Activated B cell treated with CpG ODN at 0.5 μM for 24 hours (primary cell): ENCODE measurements around the gene TMEM232. TPM values are rescaled to one million over a fixed set of nuclear protein-coding genes. Genes with fewer than 3 reads are reported as not detected.
"Not testable (repeated sequence)": the region's sequence is repeated elsewhere in the genome, so short reads cannot be mapped to it uniquely, and the experiment has no call there.

Source experiments
- ATAC-seq: fragments of 200-7000 bp; cut with Tn5 transposase; one replicate; pipeline ENCODE4 v1.10.0; 2021; ENCODE audit warnings: low read depth, mild to moderate bottlenecking, moderate library complexity
- CTCF ChIA-PET: fragments of 350-600 bp; sonication (Branson Sonifier 250); formaldehyde crosslinking; loops from one replicate; lab custom pipeline; 2021; ENCODE audit warnings: antibody characterized with exemption; lab: Charles Lee
- POLR2A ChIA-PET: fragments of 350-600 bp; sonication (Branson Sonifier 250); formaldehyde crosslinking; loops from one replicate; lab custom pipeline; 2021; ENCODE audit warnings: antibody characterized with exemption; lab: Charles Lee
- DNase-seq: peaks from one replicate; pipeline ENCODE4 v3.0.0; 2022
- H3K27ac Mint-ChIP-seq: one replicate; pipeline ENCODE4 v1.8.0; 2020; ENCODE audit warnings: mixed read lengths
- H3K27me3 Mint-ChIP-seq: one replicate; pipeline ENCODE4 v1.8.0; 2021; ENCODE audit warnings: mixed read lengths
- H3K36me3 Mint-ChIP-seq: one replicate; pipeline ENCODE4 v1.8.0; 2021; ENCODE audit warnings: low read depth, mixed read lengths
- H3K4me1 Mint-ChIP-seq: one replicate; pipeline ENCODE4 v1.8.0; 2021; ENCODE audit warnings: mixed read lengths
- H3K4me3 Mint-ChIP-seq: one replicate; pipeline ENCODE4 v1.8.0; 2020; ENCODE audit warnings: mild to moderate bottlenecking, mixed read lengths
- H3K9me3 Mint-ChIP-seq: one replicate; pipeline ENCODE4 v1.8.0; 2020; ENCODE audit warnings: mixed read lengths
- intact Hi-C: fragments of 100-400 bp; cut with micrococcal nuclease; formaldehyde crosslinking; loops from one replicate; pipeline ENCODE4 v1.15.1; 2024
- total RNA-seq: library from RNA; stranded (reverse); gene quantifications from 2 replicates; pipeline ENCODE4 v1.2.3, GENCODE V29; 2022
- TF ChIP-seq, protein P1 (sequence below): fragments of 200-600 bp; IDR thresholded peaks from one replicate; pipeline ENCODE4 v1.8.0; 2022; ENCODE audit warnings: antibody characterized with exemption, mild to moderate bottlenecking

Gene TMEM232
- total RNA-seq, 1 donor from 2014 or later: 2.8 TPM

DNA sequence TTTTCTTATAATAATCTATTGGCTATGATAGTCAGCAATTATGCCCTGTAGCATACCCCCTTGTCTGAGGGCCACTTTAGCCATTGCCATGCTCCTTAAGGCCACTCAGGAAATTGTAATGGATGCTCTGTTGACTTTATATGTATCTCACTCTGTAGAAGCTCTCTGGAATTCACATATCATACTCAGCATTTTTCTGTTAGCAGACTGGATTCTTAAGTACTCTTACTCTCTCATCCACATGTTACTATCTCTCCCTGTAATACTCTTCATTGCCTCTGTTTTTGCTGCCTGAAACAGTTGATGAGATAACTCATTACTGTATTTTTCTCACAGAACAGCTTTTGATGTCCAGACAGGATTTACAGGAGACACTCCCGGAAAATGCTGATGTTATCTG is 24.2 kb downstream of the TMEM232 start:
- no peak overlapping the region for H3K27ac Mint-ChIP-seq
- H3K9me3 Mint-ChIP-seq: no peaks in the 10 kb centered on the region
- no peak overlapping the region for H3K4me3 Mint-ChIP-seq
- POLR2A ChIA-PET: no interaction called here
- H3K4me1 Mint-ChIP-seq: no peaks in the 10 kb centered on the region
- CTCF ChIA-PET: no interaction called here
- H3K36me3 Mint-ChIP-seq: no peaks in the 10 kb centered on the region
- no peaks in the 10 kb centered on the region for H3K27me3 Mint-ChIP-seq
- DNase-seq (no peak), ATAC-seq (no peak)
- TF ChIP-seq, protein P1, sequence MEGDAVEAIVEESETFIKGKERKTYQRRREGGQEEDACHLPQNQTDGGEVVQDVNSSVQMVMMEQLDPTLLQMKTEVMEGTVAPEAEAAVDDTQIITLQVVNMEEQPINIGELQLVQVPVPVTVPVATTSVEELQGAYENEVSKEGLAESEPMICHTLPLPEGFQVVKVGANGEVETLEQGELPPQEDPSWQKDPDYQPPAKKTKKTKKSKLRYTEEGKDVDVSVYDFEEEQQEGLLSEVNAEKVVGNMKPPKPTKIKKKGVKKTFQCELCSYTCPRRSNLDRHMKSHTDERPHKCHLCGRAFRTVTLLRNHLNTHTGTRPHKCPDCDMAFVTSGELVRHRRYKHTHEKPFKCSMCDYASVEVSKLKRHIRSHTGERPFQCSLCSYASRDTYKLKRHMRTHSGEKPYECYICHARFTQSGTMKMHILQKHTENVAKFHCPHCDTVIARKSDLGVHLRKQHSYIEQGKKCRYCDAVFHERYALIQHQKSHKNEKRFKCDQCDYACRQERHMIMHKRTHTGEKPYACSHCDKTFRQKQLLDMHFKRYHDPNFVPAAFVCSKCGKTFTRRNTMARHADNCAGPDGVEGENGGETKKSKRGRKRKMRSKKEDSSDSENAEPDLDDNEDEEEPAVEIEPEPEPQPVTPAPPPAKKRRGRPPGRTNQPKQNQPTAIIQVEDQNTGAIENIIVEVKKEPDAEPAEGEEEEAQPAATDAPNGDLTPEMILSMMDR: no peak
- intact Hi-C loops: no loop called here

DNA sequence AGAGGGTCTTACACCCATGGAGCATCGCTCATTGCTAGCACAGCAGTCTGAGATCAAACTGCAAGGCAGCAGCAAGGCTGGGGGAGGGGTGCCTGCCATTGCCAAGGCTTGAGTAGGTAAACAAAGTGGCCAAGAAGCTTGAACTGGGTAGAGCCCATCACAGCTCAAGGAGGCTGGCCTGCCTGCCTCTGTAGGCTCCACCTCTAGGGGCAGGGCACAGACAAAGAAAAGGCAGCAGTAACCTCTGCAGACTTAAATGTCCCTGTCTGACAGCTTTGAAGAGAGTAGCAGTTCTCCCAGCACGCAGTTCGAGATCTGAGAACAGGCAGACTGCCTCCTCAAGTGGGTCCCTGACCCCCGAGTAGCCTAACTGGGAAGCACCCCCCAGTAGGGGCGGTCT is 33.8 kb downstream of the TMEM232 start:
- H3K9me3 Mint-ChIP-seq, POLR2A ChIA-PET, H3K36me3 Mint-ChIP-seq, H3K4me1 Mint-ChIP-seq, DNase-seq, CTCF ChIA-PET, ATAC-seq, intact Hi-C loops, H3K4me3 Mint-ChIP-seq, H3K27ac Mint-ChIP-seq, H3K27me3 Mint-ChIP-seq: not testable (repeated sequence)

GRCh38 chr5:110690587-110690986 is 35.9 kb downstream of the TMEM232 start:
- H3K27me3 Mint-ChIP-seq, DNase-seq, intact Hi-C loops, H3K36me3 Mint-ChIP-seq, H3K9me3 Mint-ChIP-seq, CTCF ChIA-PET, H3K27ac Mint-ChIP-seq, H3K4me1 Mint-ChIP-seq, ATAC-seq, POLR2A ChIA-PET, H3K4me3 Mint-ChIP-seq: not testable (repeated sequence)

GRCh38 chr5:110687485-110687884 is 39.0 kb downstream of the TMEM232 start:
- Mint-ChIP-seq H3K4me3 (no peak overlapping the region), H3K27ac (no peak overlapping the region), H3K9me3 (no peaks in the 10 kb centered on the region), H3K27me3 (no peaks in the 10 kb centered on the region), H3K4me1 (no peaks in the 10 kb centered on the region), H3K36me3 (no peaks in the 10 kb centered on the region)
- TF ChIP-seq, protein P1: no peak
- DNase-seq (no peak), ATAC-seq (no peak)
- intact Hi-C loops: no loop called here
- ChIA-PET POLR2A (no interaction called here), CTCF (no interaction called here)

DNA sequence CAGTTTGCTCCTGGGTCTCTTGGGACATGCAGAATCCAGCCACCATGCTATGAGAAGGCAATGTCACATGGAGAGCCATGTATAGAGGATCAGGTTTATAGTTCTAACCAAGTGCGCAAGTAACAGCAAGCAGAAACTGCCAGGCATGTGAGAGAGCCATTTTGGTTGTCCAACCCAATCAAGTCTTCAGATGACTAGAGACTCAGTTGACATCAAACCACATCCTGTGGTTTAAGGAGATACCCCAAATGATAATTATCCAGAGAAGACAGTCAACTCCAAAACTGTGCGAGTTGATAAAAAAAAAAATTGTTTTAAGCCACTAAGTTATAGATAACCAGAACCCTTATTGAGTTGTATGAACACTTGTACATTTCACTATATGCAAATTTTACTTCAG is 40.2 kb downstream of the TMEM232 start:
- H3K36me3 Mint-ChIP-seq: no peaks in the 10 kb centered on the region
- H3K4me3 Mint-ChIP-seq: no peak overlapping the region
- ATAC-seq: no peak
- ChIA-PET CTCF (no interaction called here), POLR2A (no interaction called here)
- no peaks in the 10 kb centered on the region for H3K9me3 Mint-ChIP-seq
- intact Hi-C loops: no loop called here
- no peak overlapping the region for H3K27ac Mint-ChIP-seq
- no peaks in the 10 kb centered on the region for H3K27me3 Mint-ChIP-seq
- no peaks in the 10 kb centered on the region for H3K4me1 Mint-ChIP-seq
- TF ChIP-seq, protein P1: no peak
- DNase-seq: no peak

- ChIA-PET CTCF (no interaction called here), POLR2A (no interaction called here)
- no peaks in the 10 kb centered on the region for H3K9me3 Mint-ChIP-seq
- no peaks in the 10 kb centered on the region for H3K36me3 Mint-ChIP-seq
- H3K4me3 Mint-ChIP-seq: no peak overlapping the region
- no peaks in the 10 kb centered on the region for H3K4me1 Mint-ChIP-seq
- TF ChIP-seq, protein P1: no peak
- intact Hi-C loops: no loop called here
- ATAC-seq: no peak
- H3K27ac Mint-ChIP-seq: no peak overlapping the region
- no peak for DNase-seq
- H3K27me3 Mint-ChIP-seq: peaks cover 3% of the 10 kb centered on the region
These were observed 44.5 kb downstream of the TMEM232 start for GRCh38 chr5:110681953-110682352.
